Measurements from ENCODE around the gene CRYBG3.

DNA sequence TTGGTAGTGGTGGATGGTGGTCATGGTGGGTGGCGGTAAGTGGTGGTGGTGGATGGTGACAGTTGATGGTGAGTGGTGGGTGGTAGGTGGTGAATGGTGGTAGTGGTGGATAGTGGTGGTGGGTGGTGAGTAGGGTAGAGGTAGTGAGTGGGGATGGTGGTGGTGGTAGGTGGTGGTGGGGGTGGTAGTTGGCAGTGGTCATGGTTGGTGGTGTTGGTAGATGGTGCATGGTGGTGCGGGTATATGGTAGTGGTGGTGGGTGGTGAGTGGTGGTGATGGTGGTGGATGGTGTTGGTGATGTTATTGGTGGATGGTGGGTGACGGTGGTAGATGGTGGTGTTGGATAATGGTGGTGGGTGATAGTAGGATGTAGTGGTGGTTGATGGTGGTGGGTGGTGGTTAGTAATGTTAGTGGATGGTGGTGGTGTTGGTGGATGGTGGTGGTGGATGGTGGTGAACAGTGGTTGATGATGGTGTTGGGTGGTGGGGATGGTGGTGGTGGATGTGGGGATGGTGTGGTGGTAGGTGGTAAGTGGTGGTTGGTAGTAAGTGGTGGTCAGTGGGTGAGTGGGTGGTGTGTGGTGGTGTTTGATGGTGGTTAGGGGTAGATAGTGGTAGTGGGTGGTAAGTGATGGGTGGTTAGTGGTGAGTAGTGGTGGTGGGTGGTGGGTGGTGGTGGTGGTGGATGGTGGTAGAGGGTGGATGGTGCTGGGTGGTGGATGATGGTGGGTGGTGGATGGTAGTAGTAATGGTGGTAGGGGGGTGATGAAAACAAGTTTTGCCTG is 167.2 kb downstream of the CRYBG3 start:
- TF ChIP-seq EZH2phosphoT487 (IDR thresholded peaks at IDR 0.05; ENCODE audit: insufficient read depth, low read depth) = no peak
- TF ChIP-seq EZH2 (IDR thresholded peaks at IDR 0.05; ENCODE audit: insufficient read depth, poor library complexity, severe bottlenecking) = no peak
